CD4-positive, alpha-beta T cell (primary cell): ENCODE results near the gene CCDC83. TPM values are rescaled to one million over a fixed set of nuclear protein-coding genes. Genes with fewer than 3 reads are reported as not detected.

ENCODE experiments used
- ATAC-seq: fragments of 200-7000 bp; cut with Tn5 transposase; one replicate; pipeline ENCODE4 v1.10.0; 2022; ENCODE audit warnings: mild to moderate bottlenecking; ENCODE audit not compliant: poor library complexity
- CTCF ChIA-PET: fragments of 350-600 bp; sonication (Branson Sonifier 250); formaldehyde crosslinking; loops from one replicate; lab custom pipeline; 2021; ENCODE audit warnings: antibody characterized with exemption, inconsistent platforms; lab: Charles Lee
- POLR2A ChIA-PET: fragments of 350-600 bp; sonication (Branson Sonifier 250); formaldehyde crosslinking; loops from one replicate; lab custom pipeline; 2021; ENCODE audit warnings: antibody characterized with exemption, inconsistent platforms; lab: Charles Lee
- DNase-seq, 14 experiments: peaks; one replicate each; pipeline ENCODE4 v3.0.0-alpha.2; 2013 to 2020; ENCODE audit warnings: mixed read lengths in 2 of 14
- H3K27ac ChIP-seq, 2 donors: one replicate each; pipeline versions ENCODE4 v1.5.1 to v1.7.0; 2013; ENCODE audit warnings: low read length in 2 of 2, low read depth in 1 of 2, mild to moderate bottlenecking in 1 of 2
- H3K27me3 ChIP-seq, 2 experiments: 1 replicate in 1 of 2; 2 replicates in 1 of 2; pipeline versions ENCODE4 v1.6.1 to v1.7.0; 2013; ENCODE audit warnings: low read length in 2 of 2, control low read depth in 1 of 2, mild to moderate bottlenecking in 1 of 2, moderate library complexity in 1 of 2; ENCODE audit not compliant: insufficient read depth in 2 of 2, control insufficient read depth in 1 of 2
- H3K36me3 ChIP-seq: one replicate; pipeline ENCODE4 v1.6.1; 2013; ENCODE audit warnings: low read length, control low read depth; ENCODE audit not compliant: insufficient read depth
- H3K4me1 ChIP-seq: one replicate; pipeline ENCODE4 v1.6.1; 2013; ENCODE audit warnings: low read length, control low read depth; ENCODE audit not compliant: insufficient read depth
- H3K4me3 ChIP-seq: one replicate; pipeline ENCODE4 v1.5.1; 2013; ENCODE audit warnings: mild to moderate bottlenecking, low read length, moderate library complexity
- H3K9me3 ChIP-seq, 2 experiments: 1 replicate in 1 of 2; 2 replicates in 1 of 2; pipeline versions ENCODE4 v1.6.1 to v1.7.0; 2013; ENCODE audit warnings: low read length in 2 of 2, mild to moderate bottlenecking in 2 of 2, control low read depth in 1 of 2, moderate library complexity in 1 of 2; ENCODE audit not compliant: control insufficient read depth in 1 of 2, insufficient read depth in 1 of 2
- H3K27ac Mint-ChIP-seq: one replicate; pipeline ENCODE4 v1.8.0; 2020; ENCODE audit warnings: mixed read lengths
- H3K27me3 Mint-ChIP-seq: one replicate; pipeline ENCODE4 v1.8.0; 2021; ENCODE audit warnings: mixed read lengths
- H3K36me3 Mint-ChIP-seq: one replicate; pipeline ENCODE4 v1.8.0; 2021; ENCODE audit warnings: low read depth, mixed read lengths
- H3K4me1 Mint-ChIP-seq: one replicate; pipeline ENCODE4 v1.8.0; 2021; ENCODE audit warnings: low read depth, mixed read lengths
- H3K4me3 Mint-ChIP-seq: one replicate; pipeline ENCODE4 v1.8.0; 2020; ENCODE audit warnings: mild to moderate bottlenecking, mixed read lengths
- H3K9me3 Mint-ChIP-seq: one replicate; pipeline ENCODE4 v1.8.0; 2020; ENCODE audit warnings: mixed read lengths
- intact Hi-C, 2 experiments: fragments of 100-400 bp; cut with DNase I in 1 of 2; cut with micrococcal nuclease in 1 of 2; formaldehyde crosslinking; loops; one replicate each; pipeline versions ENCODE4 v1.15.1 to v1.9.0; 2023 to 2025; cut with DNase I, micrococcal nuclease
- total RNA-seq, 174 experiments: library from RNA in 2 of 174; stranded (reverse) in 2 of 174; gene quantifications; one replicate each; pipeline ENCODE4 v1.2.3 and lab custom pipeline; 2021 to 2026
- TF ChIP-seq, protein P1 (sequence below): fragments of 200-600 bp; IDR thresholded peaks from one replicate; pipeline ENCODE4 v1.8.0; 2022; ENCODE audit warnings: antibody characterized with exemption, mild to moderate bottlenecking

CCDC83 gene
- total RNA-seq, 2 experiments from 2014 or later, result not detected

DNA sequence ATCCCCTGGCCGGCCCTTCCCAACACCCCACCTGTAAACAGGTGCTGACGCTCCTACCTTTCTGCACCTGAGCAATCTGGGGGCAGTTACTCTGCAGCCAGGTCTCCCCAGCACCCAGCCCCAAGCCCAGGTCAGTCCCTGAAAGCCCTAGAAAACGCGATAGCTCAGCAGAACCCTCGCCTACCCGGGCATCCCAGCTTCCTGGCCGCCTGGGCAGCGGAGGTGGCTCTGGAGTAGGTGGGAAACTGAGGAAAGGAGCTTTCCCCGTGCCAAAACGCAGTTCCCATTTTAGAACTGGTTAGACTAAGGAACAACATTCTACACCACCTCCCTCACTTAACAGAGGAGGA is 44.7 kb upstream of the CCDC83 start:
- Mint-ChIP-seq H3K27ac (peak overlapping the region; percentile 89), H3K4me1 (peaks cover 51% of the 10 kb centered on the region), H3K9me3 (no peaks in the 10 kb centered on the region), H3K4me3 (peak overlapping the region; percentile 96), H3K27me3 (no peaks in the 10 kb centered on the region), H3K36me3 (peaks cover 8% of the 10 kb centered on the region)
- Histone ChIP-seq H3K27me3 (no peaks in the 10 kb centered on the region), H3K4me1 (peaks cover 37% of the 10 kb centered on the region), H3K4me3 (peak overlapping the region; percentile 68), H3K9me3 (no peaks in the 10 kb centered on the region), H3K36me3 (no peaks in the 10 kb centered on the region), H3K27ac (no peak overlapping the region)
- intact Hi-C loops, result loop anchor here (1.0 to 2.0 kb wide), 2 partner anchors 54 to 116 kb away; no protein-coding TSS in a partner anchor
- DNase-seq (peak in 1 of 14 experiments; percentile 13), ATAC-seq (no peak)
- ChIA-PET POLR2A (interaction anchor here (0.8 to 4.1 kb wide), 10 partner anchors 14 to 163 kb away, joined by 3 to 31 read pairs (median 6); partner anchors contain the start of genes CCDC83, CREBZF and TMEM126A), CTCF (interaction anchor here (0.6 to 2.7 kb wide), 9 partner anchors 8 to 182 kb away, joined by 3 to 21 read pairs (median 5); partner anchors contain the start of gene CCDC83)
- TF ChIP-seq, protein P1, sequence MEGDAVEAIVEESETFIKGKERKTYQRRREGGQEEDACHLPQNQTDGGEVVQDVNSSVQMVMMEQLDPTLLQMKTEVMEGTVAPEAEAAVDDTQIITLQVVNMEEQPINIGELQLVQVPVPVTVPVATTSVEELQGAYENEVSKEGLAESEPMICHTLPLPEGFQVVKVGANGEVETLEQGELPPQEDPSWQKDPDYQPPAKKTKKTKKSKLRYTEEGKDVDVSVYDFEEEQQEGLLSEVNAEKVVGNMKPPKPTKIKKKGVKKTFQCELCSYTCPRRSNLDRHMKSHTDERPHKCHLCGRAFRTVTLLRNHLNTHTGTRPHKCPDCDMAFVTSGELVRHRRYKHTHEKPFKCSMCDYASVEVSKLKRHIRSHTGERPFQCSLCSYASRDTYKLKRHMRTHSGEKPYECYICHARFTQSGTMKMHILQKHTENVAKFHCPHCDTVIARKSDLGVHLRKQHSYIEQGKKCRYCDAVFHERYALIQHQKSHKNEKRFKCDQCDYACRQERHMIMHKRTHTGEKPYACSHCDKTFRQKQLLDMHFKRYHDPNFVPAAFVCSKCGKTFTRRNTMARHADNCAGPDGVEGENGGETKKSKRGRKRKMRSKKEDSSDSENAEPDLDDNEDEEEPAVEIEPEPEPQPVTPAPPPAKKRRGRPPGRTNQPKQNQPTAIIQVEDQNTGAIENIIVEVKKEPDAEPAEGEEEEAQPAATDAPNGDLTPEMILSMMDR, result no peak

DNA sequence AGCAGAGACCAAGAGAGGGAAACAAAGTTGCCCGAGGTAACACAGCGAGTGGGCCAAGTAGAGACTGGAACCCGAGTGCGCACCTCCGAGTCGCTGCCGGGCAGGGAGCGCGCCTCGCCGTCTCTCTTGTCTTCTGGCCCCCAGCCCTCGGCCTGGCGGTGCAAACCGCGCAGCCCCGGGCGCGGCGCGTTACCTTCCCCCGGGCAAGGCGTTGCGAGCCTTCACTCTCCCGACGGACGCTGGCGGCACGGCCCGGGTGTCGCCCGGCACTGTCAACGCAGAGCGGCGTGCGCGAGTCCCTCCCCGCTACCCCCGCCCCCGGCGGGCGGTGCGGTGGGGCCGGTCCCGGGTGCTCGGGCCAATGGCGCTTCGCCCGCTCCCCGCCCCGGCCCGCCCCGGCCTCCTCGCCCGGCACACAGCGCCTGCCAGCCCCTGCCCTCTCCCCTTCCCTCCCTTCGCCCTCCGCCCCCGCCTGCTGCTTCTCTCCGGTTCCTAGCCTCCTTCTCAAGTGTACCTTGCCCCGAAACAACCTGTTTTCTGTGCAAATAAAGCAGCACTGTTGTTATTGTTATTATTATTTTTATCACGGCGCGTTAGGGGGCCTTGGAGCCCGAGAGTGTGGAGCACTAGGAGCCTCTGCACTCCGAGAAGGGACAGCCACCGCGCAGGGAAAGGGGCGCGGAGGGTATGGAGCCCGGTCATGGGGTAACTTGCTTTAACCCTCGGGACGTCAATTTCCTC is 44.1 kb upstream of the CCDC83 start, which contains the start of gene SYTL2:
Gene SYTL2, minus strand, starts transcription at position 271 of the 741 bp plus-strand sequence. CDS start 53,416 bp downstream, outside the sequence.
- H3K4me3 ChIP-seq, result peak within 1 kb of the TSS; percentile 68
- ATAC-seq (peak; percentile 80), DNase-seq (peak; percentile 46 to 91 (median 69))
- ChIA-PET CTCF (interaction anchor here (0.6 to 2.7 kb wide), 6 partner anchors 8 to 112 kb away, joined by 3 to 21 read pairs (median 6); partner anchors contain the start of gene CCDC83), POLR2A (interaction anchor here (0.8 to 4.1 kb wide), 7 partner anchors 13 to 163 kb away, joined by 3 to 31 read pairs (median 10); partner anchors contain the start of genes CCDC83, CREBZF and TMEM126A)
- no peaks in the 10 kb centered on the region for H3K36me3 ChIP-seq
- peaks cover 37% of the 10 kb centered on the region for H3K4me1 ChIP-seq
- H3K9me3 ChIP-seq, result no peaks in the 10 kb centered on the region
- H3K27me3 ChIP-seq, result no peaks in the 10 kb centered on the region
- Mint-ChIP-seq H3K27me3 (no peaks in the 10 kb centered on the region), H3K36me3 (peaks cover 8% of the 10 kb centered on the region), H3K4me1 (peaks cover 48% of the 10 kb centered on the region), H3K4me3 (peak within 1 kb of the TSS; percentile 96), H3K9me3 (no peaks in the 10 kb centered on the region), H3K27ac (peak within 1 kb of the TSS; percentile 89)
- intact Hi-C loops, result loop anchor here (1.0 to 2.0 kb wide), 2 partner anchors 54 to 117 kb away; no protein-coding TSS in a partner anchor
- TF ChIP-seq, protein P1, result no peak
- peak within 1 kb of the TSS in 1 of 2 donors; percentile 43 for H3K27ac ChIP-seq

DNA sequence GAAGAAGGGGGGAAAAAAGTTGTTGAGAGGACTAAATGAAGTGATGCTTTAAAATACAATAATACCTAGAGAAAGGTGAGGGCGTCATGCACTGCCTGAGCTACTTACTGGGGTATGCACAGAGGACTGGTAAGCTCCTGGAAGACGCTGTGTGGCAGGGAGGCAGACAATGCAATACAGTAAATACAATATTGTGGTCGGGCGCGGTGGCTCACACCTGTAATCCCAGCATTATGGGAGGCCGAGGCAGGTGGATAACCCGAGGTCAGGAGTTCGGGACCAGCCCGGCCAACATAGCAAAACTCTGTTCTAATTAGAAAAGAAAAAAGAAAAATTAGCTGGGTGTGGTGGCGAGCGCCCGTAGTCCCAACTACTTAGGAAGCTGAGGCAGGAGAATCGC is 43.6 kb upstream of the CCDC83 start:
- ATAC-seq (no peak), DNase-seq (peak in 1 of 14 experiments; percentile 17)
- Mint-ChIP-seq H3K27me3 (no peaks in the 10 kb centered on the region), H3K36me3 (peaks cover 8% of the 10 kb centered on the region), H3K4me3 (peak overlapping the region; percentile 95), H3K4me1 (peaks cover 42% of the 10 kb centered on the region), H3K27ac (peak overlapping the region; percentile 89), H3K9me3 (no peaks in the 10 kb centered on the region)
- ChIA-PET CTCF (interaction anchor here (0.6 kb wide), 1 partner anchor 113 kb away, joined by 3 read pairs; no protein-coding TSS in a partner anchor), POLR2A (interaction anchor here (3.5 to 4.1 kb wide), 2 partner anchors 13 to 147 kb away, joined by 27 to 31 read pairs; partner anchors contain the start of gene CREBZF)
- peak overlapping the region in 1 of 2 donors; percentile 43 for H3K27ac ChIP-seq
- TF ChIP-seq, protein P1, result no peak
- H3K36me3 ChIP-seq, result no peaks in the 10 kb centered on the region
- H3K4me1 ChIP-seq, result peaks cover 37% of the 10 kb centered on the region
- no peaks in the 10 kb centered on the region for H3K9me3 ChIP-seq
- peak overlapping the region; percentile 62 for H3K4me3 ChIP-seq
- intact Hi-C loops, result loop anchor here in 1 of 2 experiments (2.0 kb wide), 1 partner anchor 55 kb away; no protein-coding TSS in a partner anchor
- no peaks in the 10 kb centered on the region for H3K27me3 ChIP-seq
